ENCODE results near the gene SRRM2. TPM values are rescaled to one million over a fixed set of nuclear protein-coding genes. Genes with fewer than 3 reads are reported as not detected.

Gene SRRM2
- total RNA-seq, 2 experiments from 2014 or later, result 483 to 526 TPM

GRCh38 chr16:2799859-2800226, 47.4 kb downstream of the SRRM2 start:
- intact Hi-C loops (cut with micrococcal nuclease), result no loop called here
- Mint-ChIP-seq H3K9me3 (peaks cover 13% of the 10 kb centered on the region), H3K4me1 (ENCODE audit: low read depth) (no peaks in the 10 kb centered on the region), H3K4me3 (no peak overlapping the region), H3K36me3 (no peaks in the 10 kb centered on the region), H3K27ac (no peak overlapping the region), H3K27me3 (peaks cover 6% of the 10 kb centered on the region)
- CTCF ChIA-PET, result no interaction called here
- POLR2A ChIA-PET, result no interaction called here
- DNase-seq, result no peak

GRCh38 chr16:2803545-2804195, 51.2 kb downstream of the SRRM2 start:
- intact Hi-C loops (cut with micrococcal nuclease), result no loop called here
- ChIA-PET CTCF (no interaction called here), POLR2A (no interaction called here)
- Mint-ChIP-seq H3K27me3 (peaks cover 19% of the 10 kb centered on the region), H3K36me3 (no peaks in the 10 kb centered on the region), H3K4me1 (ENCODE audit: low read depth) (no peaks in the 10 kb centered on the region), H3K9me3 (peaks cover 13% of the 10 kb centered on the region), H3K4me3 (no peak overlapping the region), H3K27ac (no peak overlapping the region)
- DNase-seq, result no peak

GRCh38 chr16:2804728-2805127, 52.3 kb downstream of the SRRM2 start:
- no peak for DNase-seq
- intact Hi-C loops (cut with micrococcal nuclease), result no loop called here
- no peaks in the 10 kb centered on the region for H3K4me1 Mint-ChIP-seq (ENCODE audit: low read depth)
- ChIA-PET POLR2A (no interaction called here), CTCF (no interaction called here)
- H3K27me3 Mint-ChIP-seq, result peaks cover 19% of the 10 kb centered on the region
- H3K9me3 Mint-ChIP-seq, result peaks cover 13% of the 10 kb centered on the region
- H3K27ac Mint-ChIP-seq, result no peak overlapping the region
- no peak overlapping the region for H3K4me3 Mint-ChIP-seq
- H3K36me3 Mint-ChIP-seq, result no peaks in the 10 kb centered on the region

GRCh38 chr16:2806286-2806685, 53.8 kb downstream of the SRRM2 start:
- ChIA-PET POLR2A (no interaction called here), CTCF (no interaction called here)
- Mint-ChIP-seq H3K36me3 (no peaks in the 10 kb centered on the region), H3K27ac (no peak overlapping the region), H3K4me1 (ENCODE audit: low read depth) (no peaks in the 10 kb centered on the region), H3K4me3 (no peak overlapping the region), H3K9me3 (peaks cover 13% of the 10 kb centered on the region), H3K27me3 (peaks cover 20% of the 10 kb centered on the region)
- intact Hi-C loops (cut with micrococcal nuclease), result no loop called here
- DNase-seq, result no peak

- CTCF ChIA-PET, result no interaction called here
- H3K27ac Mint-ChIP-seq, result no peak overlapping the region
- H3K36me3 Mint-ChIP-seq, result no peaks in the 10 kb centered on the region
- H3K27me3 Mint-ChIP-seq, result peaks cover 24% of the 10 kb centered on the region
- POLR2A ChIA-PET, result interaction anchor here (0.6 to 0.7 kb wide), 2 partner anchors 56 to 74 kb away, joined by 3 to 5 read pairs; no protein-coding TSS in a partner anchor
- peaks cover 13% of the 10 kb centered on the region for H3K9me3 Mint-ChIP-seq
- no peak for DNase-seq
- intact Hi-C loops (cut with micrococcal nuclease), result no loop called here
- no peak overlapping the region for H3K4me3 Mint-ChIP-seq
- no peaks in the 10 kb centered on the region for H3K4me1 Mint-ChIP-seq (ENCODE audit: low read depth)
Observed at GRCh38 chr16:2808181-2808580, 55.7 kb downstream of the SRRM2 start.

- H3K4me1 Mint-ChIP-seq (ENCODE audit: low read depth), result no peaks in the 10 kb centered on the region
- no peak overlapping the region for H3K4me3 Mint-ChIP-seq
- peaks cover 5% of the 10 kb centered on the region for H3K9me3 Mint-ChIP-seq
- POLR2A ChIA-PET, result no interaction called here
- peaks cover 24% of the 10 kb centered on the region for H3K27me3 Mint-ChIP-seq
- CTCF ChIA-PET, result no interaction called here
- no peak overlapping the region for H3K27ac Mint-ChIP-seq
- intact Hi-C loops (cut with micrococcal nuclease), result no loop called here
- H3K36me3 Mint-ChIP-seq, result no peaks in the 10 kb centered on the region
- DNase-seq, result no peak
Observed at GRCh38 chr16:2809149-2809760, 56.8 kb downstream of the SRRM2 start.

GRCh38 chr16:2810651-2811050, 58.2 kb downstream of the SRRM2 start:
- no peaks in the 10 kb centered on the region for H3K36me3 Mint-ChIP-seq
- H3K9me3 Mint-ChIP-seq, result no peaks in the 10 kb centered on the region
- intact Hi-C loops (cut with micrococcal nuclease), result no loop called here
- no peak for DNase-seq
- H3K27me3 Mint-ChIP-seq, result peaks cover 18% of the 10 kb centered on the region
- H3K4me1 Mint-ChIP-seq (ENCODE audit: low read depth), result no peaks in the 10 kb centered on the region
- CTCF ChIA-PET, result no interaction called here
- POLR2A ChIA-PET, result no interaction called here
- H3K4me3 Mint-ChIP-seq, result no peak overlapping the region
- no peak overlapping the region for H3K27ac Mint-ChIP-seq

- H3K27me3 Mint-ChIP-seq, result peaks cover 14% of the 10 kb centered on the region
- POLR2A ChIA-PET, result no interaction called here
- CTCF ChIA-PET, result no interaction called here
- no peaks in the 10 kb centered on the region for H3K36me3 Mint-ChIP-seq
- no peak overlapping the region for H3K27ac Mint-ChIP-seq
- intact Hi-C loops (cut with micrococcal nuclease), result no loop called here
- H3K4me3 Mint-ChIP-seq, result no peak overlapping the region
- H3K4me1 Mint-ChIP-seq (ENCODE audit: low read depth), result no peaks in the 10 kb centered on the region
- no peak for DNase-seq
- H3K9me3 Mint-ChIP-seq, result no peaks in the 10 kb centered on the region
Observed at GRCh38 chr16:2811703-2812471, 59.4 kb downstream of the SRRM2 start.

GRCh38 chr16:2813771-2814221, 61.4 kb downstream of the SRRM2 start:
- Mint-ChIP-seq H3K36me3 (no peaks in the 10 kb centered on the region), H3K27me3 (peaks cover 5% of the 10 kb centered on the region), H3K9me3 (no peaks in the 10 kb centered on the region), H3K4me3 (no peak overlapping the region), H3K27ac (no peak overlapping the region), H3K4me1 (ENCODE audit: low read depth) (no peaks in the 10 kb centered on the region)
- CTCF ChIA-PET, result no interaction called here
- intact Hi-C loops (cut with micrococcal nuclease), result no loop called here
- no peak for DNase-seq
- POLR2A ChIA-PET, result no interaction called here

- no peaks in the 10 kb centered on the region for H3K36me3 Mint-ChIP-seq
- no peaks in the 10 kb centered on the region for H3K4me1 Mint-ChIP-seq (ENCODE audit: low read depth)
- intact Hi-C loops (cut with micrococcal nuclease), result no loop called here
- no peak for DNase-seq
- peaks cover 5% of the 10 kb centered on the region for H3K27me3 Mint-ChIP-seq
- H3K27ac Mint-ChIP-seq, result no peak overlapping the region
- CTCF ChIA-PET, result no interaction called here
- H3K4me3 Mint-ChIP-seq, result no peak overlapping the region
- POLR2A ChIA-PET, result no interaction called here
- H3K9me3 Mint-ChIP-seq, result no peaks in the 10 kb centered on the region
Observed at GRCh38 chr16:2814551-2815298, 62.3 kb downstream of the SRRM2 start.

GRCh38 chr16:2815299-2815771, 62.9 kb downstream of the SRRM2 start:
- no peaks in the 10 kb centered on the region for H3K4me1 Mint-ChIP-seq (ENCODE audit: low read depth)
- no peak overlapping the region for H3K4me3 Mint-ChIP-seq
- ChIA-PET CTCF (no interaction called here), POLR2A (no interaction called here)
- H3K9me3 Mint-ChIP-seq, result no peaks in the 10 kb centered on the region
- no peaks in the 10 kb centered on the region for H3K36me3 Mint-ChIP-seq
- no peak for DNase-seq
- no peak overlapping the region for H3K27ac Mint-ChIP-seq
- H3K27me3 Mint-ChIP-seq, result peaks cover 5% of the 10 kb centered on the region
- intact Hi-C loops (cut with micrococcal nuclease), result no loop called here

GRCh38 chr16:2816751-2817339, 64.4 kb downstream of the SRRM2 start, which contains the start of gene PRSS21:
PRSS21 (plus strand) TSS chr16:2817237; CDS start chr16:2817269, 32 bp downstream.
- intact Hi-C loops (cut with micrococcal nuclease), result no loop called here
- peaks cover 2% of the 10 kb centered on the region for H3K27me3 Mint-ChIP-seq
- peak within 1 kb of the TSS; percentile 50 for H3K4me3 Mint-ChIP-seq
- CTCF ChIA-PET, result interaction anchor here (1.7 kb wide), 1 partner anchor 110 kb away, joined by 3 read pairs; no protein-coding TSS in a partner anchor
- H3K4me1 Mint-ChIP-seq (ENCODE audit: low read depth), result no peaks in the 10 kb centered on the region
- POLR2A ChIA-PET, result interaction anchor here (0.6 kb wide), 1 partner anchor 26 kb away, joined by 3 read pairs; no protein-coding TSS in a partner anchor
- H3K9me3 Mint-ChIP-seq, result no peaks in the 10 kb centered on the region
- H3K27ac Mint-ChIP-seq, result no peak within 1 kb of the TSS
- H3K36me3 Mint-ChIP-seq, result no peaks in the 10 kb centered on the region
- DNase-seq, result peak; percentile 40

Measured in activated CD4-positive, alpha-beta memory T cell treated with anti-CD3 and anti-CD28 coated beads for 36 hours (primary cell).